Measurements from ENCODE around the gene PIK3R1. TPM values are rescaled to one million over a fixed set of nuclear protein-coding genes. Genes with fewer than 3 reads are reported as not detected.

PIK3R1 gene
- polyA plus RNA-seq, 4 donors = 9.2 to 68.4 (median 20.5) TPM

DNA sequence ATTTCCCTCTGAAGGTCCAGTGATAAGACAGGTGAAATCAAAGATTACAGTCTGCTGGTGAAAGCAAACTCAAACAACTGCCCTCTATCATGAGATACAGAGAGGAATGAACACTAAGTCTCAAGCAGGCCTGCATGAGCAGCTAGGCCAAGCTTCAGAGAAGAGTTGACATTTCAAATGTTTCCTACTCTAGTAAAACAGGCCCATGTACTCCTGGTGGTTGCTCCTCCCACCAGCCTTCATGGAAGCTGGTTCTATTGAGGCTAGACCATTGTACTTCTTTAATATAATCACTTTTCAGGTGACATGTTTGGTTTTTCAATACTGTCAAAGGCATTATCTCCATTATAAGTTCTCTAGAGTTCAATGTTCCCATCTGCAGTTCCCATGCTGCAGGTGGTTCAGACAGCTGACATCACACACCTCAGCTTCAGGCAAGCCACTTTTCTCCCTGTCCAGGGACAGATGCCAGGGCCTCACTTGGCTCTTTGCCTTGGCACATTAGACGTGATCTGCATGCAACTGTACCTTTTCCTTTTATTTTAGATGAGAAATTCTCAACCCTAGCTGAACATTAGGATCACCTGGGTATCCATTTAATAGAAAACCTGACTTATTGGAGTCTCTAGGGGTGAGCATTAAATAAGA is 89.8 kb downstream of the PIK3R1 start:
- no peak overlapping the region for H3K4me3 ChIP-seq (ENCODE audit: low read depth in 1 of 3, low read length in 3 of 3)
- peaks cover 3 to 13% (median 8%) of the 10 kb centered on the region in 3 donors for H3K4me1 ChIP-seq (ENCODE audit: control insufficient read depth in 3 of 3, insufficient read depth in 2 of 3, low read depth in 1 of 3, low read length in 2 of 3)
- H3K27ac ChIP-seq (ENCODE audit: low read depth in 1 of 3, low read length in 2 of 3) = no peak overlapping the region
- WGBS, 3 donors = 21 to 39% (median 27%) methylated on average over 1 of the region's 1 CpG
- peaks cover 0 to 6% (median 0%) of the 10 kb centered on the region in 3 donors for H3K36me3 ChIP-seq (ENCODE audit: control insufficient read depth in 3 of 3, insufficient read depth in 2 of 3, low read depth in 1 of 3, low read length in 3 of 3)
- FAIRE-seq (no peak), DNase-seq (no peak)
- no peaks in the 10 kb centered on the region for H3K27me3 ChIP-seq (ENCODE audit: control insufficient read depth in 3 of 3, insufficient read depth in 3 of 3, low read length in 3 of 3)
- no peaks in the 10 kb centered on the region for H3K9me3 ChIP-seq (ENCODE audit: control insufficient read depth in 2 of 2, insufficient read depth in 1 of 2, low read depth in 1 of 2, low read length in 1 of 2)

GRCh38 chr5:68306361-68307014 is 90.9 kb downstream of the PIK3R1 start:
- DNase-seq (no peak), FAIRE-seq (no peak)
- WGBS, 3 donors = 46 to 72% (median 68%) methylated on average over 7 of the region's 7 CpGs
- Histone ChIP-seq H3K27me3 (ENCODE audit: control insufficient read depth in 3 of 3, insufficient read depth in 3 of 3, low read length in 3 of 3) (no peaks in the 10 kb centered on the region), H3K4me3 (ENCODE audit: low read depth in 1 of 3, low read length in 3 of 3) (no peak overlapping the region), H3K4me1 (ENCODE audit: control insufficient read depth in 3 of 3, insufficient read depth in 2 of 3, low read depth in 1 of 3, low read length in 2 of 3) (peaks cover 3 to 13% (median 8%) of the 10 kb centered on the region in 3 donors), H3K36me3 (ENCODE audit: control insufficient read depth in 3 of 3, insufficient read depth in 2 of 3, low read depth in 1 of 3, low read length in 3 of 3) (peaks cover 0 to 5% (median 0%) of the 10 kb centered on the region in 3 donors), H3K9me3 (ENCODE audit: control insufficient read depth in 2 of 2, insufficient read depth in 1 of 2, low read depth in 1 of 2, low read length in 1 of 2) (no peaks in the 10 kb centered on the region), H3K27ac (ENCODE audit: low read depth in 1 of 3, low read length in 2 of 3) (no peak overlapping the region)

GRCh38 chr5:68313336-68313735 is 97.8 kb downstream of the PIK3R1 start:
- peaks cover 0 to 6% (median 2%) of the 10 kb centered on the region in 3 donors for H3K4me1 ChIP-seq (ENCODE audit: control insufficient read depth in 3 of 3, insufficient read depth in 2 of 3, low read depth in 1 of 3, low read length in 2 of 3)
- H3K36me3 ChIP-seq (ENCODE audit: control insufficient read depth in 3 of 3, insufficient read depth in 2 of 3, low read depth in 1 of 3, low read length in 3 of 3) = no peaks in the 10 kb centered on the region
- H3K27me3 ChIP-seq (ENCODE audit: control insufficient read depth in 3 of 3, insufficient read depth in 3 of 3, low read length in 3 of 3) = no peaks in the 10 kb centered on the region
- no peak overlapping the region for H3K4me3 ChIP-seq (ENCODE audit: low read depth in 1 of 3, low read length in 3 of 3)
- WGBS, 3 donors = 55 to 91% (median 81%) methylated on average over 2 of the region's 2 CpGs
- no peak overlapping the region for H3K27ac ChIP-seq (ENCODE audit: low read depth in 1 of 3, low read length in 2 of 3)
- DNase-seq = no peak
- no peaks in the 10 kb centered on the region for H3K9me3 ChIP-seq (ENCODE audit: control insufficient read depth in 2 of 2, insufficient read depth in 1 of 2, low read depth in 1 of 2, low read length in 1 of 2)
- no peak for FAIRE-seq

DNA sequence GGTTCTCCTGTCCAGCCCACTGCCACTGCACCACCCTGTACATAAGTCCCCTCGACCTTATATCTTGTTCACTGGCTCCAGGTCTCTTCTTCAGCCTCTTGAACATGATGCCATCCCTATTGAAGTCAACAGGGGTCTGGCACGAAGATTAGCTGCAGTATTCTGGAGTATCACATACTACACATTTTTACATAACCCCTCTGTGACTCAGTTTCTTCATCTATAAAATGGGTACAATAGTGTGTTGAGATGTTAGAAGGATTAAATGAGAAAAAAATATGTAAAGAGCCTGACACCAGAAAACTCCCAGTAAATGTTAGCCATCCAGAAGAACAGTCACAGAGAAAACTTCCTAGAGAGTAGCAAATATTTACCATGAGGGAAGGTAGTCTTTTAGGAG is 98.9 kb downstream of the PIK3R1 start:
- Histone ChIP-seq H3K36me3 (ENCODE audit: control insufficient read depth in 3 of 3, insufficient read depth in 2 of 3, low read depth in 1 of 3, low read length in 3 of 3) (no peaks in the 10 kb centered on the region), H3K4me3 (ENCODE audit: low read depth in 1 of 3, low read length in 3 of 3) (no peak overlapping the region), H3K27ac (ENCODE audit: low read depth in 1 of 3, low read length in 2 of 3) (no peak overlapping the region), H3K27me3 (ENCODE audit: control insufficient read depth in 3 of 3, insufficient read depth in 3 of 3, low read length in 3 of 3) (no peaks in the 10 kb centered on the region), H3K9me3 (ENCODE audit: control insufficient read depth in 2 of 2, insufficient read depth in 1 of 2, low read depth in 1 of 2, low read length in 1 of 2) (no peaks in the 10 kb centered on the region), H3K4me1 (ENCODE audit: control insufficient read depth in 3 of 3, insufficient read depth in 2 of 3, low read depth in 1 of 3, low read length in 2 of 3) (peaks cover under 1 to 6% (median 2%) of the 10 kb centered on the region in 3 donors)
- 87 to 93% (median 91%) methylated on average over 2 of the region's 2 CpGs for WGBS, 3 donors
- DNase-seq (no peak), FAIRE-seq (no peak)

DNA sequence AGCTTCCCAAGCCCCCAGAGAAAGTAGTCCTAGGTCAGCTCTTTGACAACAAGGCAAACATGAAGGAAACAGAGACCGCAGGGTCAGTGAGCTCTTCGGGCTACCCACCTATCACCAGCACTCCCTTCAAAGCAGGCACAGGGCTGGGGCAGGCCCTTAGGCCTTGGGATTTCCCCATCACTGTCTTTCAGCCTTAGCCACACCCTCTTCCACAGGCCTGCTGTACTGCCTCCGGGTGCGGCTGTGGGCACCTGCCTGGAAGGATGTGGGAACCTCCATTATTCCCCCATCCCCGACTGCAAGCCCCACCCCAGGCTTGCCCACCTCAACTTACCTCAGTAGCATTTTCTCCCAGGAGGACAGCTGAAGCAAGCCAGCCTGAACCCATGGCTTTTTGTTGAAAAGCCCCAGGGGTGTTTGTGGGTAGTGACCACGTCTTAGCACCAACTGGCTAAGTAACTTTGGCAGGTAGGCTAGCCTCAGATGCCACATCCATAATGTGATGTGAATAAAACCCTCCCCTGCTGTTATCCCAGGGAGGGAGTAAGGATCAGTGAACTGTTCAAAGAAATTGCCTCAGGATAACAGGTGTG is 100.2 kb downstream of the PIK3R1 start:
- H3K4me3 ChIP-seq (ENCODE audit: low read depth in 1 of 3, low read length in 3 of 3) = no peak overlapping the region
- H3K27me3 ChIP-seq (ENCODE audit: control insufficient read depth in 3 of 3, insufficient read depth in 3 of 3, low read length in 3 of 3) = no peaks in the 10 kb centered on the region
- H3K27ac ChIP-seq (ENCODE audit: low read depth in 1 of 3, low read length in 2 of 3) = no peak overlapping the region
- WGBS, 3 donors = 45 to 63% (median 58%) methylated on average over 6 of the region's 6 CpGs
- H3K4me1 ChIP-seq (ENCODE audit: control insufficient read depth in 3 of 3, insufficient read depth in 2 of 3, low read depth in 1 of 3, low read length in 2 of 3) = peaks cover 2 to 14% (median 8%) of the 10 kb centered on the region in 3 donors
- FAIRE-seq = no peak
- DNase-seq = no peak
- H3K36me3 ChIP-seq (ENCODE audit: control insufficient read depth in 3 of 3, insufficient read depth in 2 of 3, low read depth in 1 of 3, low read length in 3 of 3) = no peaks in the 10 kb centered on the region
- H3K9me3 ChIP-seq (ENCODE audit: control insufficient read depth in 2 of 2, insufficient read depth in 1 of 2, low read depth in 1 of 2, low read length in 1 of 2) = no peaks in the 10 kb centered on the region

DNA sequence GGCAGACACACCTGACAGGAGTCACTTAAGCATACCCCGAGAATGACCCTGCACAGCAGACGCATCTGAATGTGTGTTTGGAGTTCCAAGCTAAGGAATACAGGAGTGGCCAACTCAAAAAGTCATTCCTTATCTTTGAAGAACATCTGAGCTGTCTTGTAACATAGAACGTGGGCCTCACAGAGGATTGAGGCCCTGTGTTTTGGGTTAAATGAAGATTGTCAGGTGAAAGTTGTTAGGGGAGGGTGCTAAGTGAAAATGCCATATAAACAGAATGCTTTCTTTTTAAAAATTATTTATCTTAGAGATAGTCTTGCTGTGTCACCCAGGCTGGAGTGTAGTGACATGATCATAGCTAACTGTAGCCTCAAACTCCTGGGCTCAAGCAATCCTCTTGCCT is 100.9 kb downstream of the PIK3R1 start:
- Histone ChIP-seq H3K4me1 (ENCODE audit: control insufficient read depth in 3 of 3, insufficient read depth in 2 of 3, low read depth in 1 of 3, low read length in 2 of 3) (peaks cover 2 to 14% (median 8%) of the 10 kb centered on the region in 3 donors), H3K27ac (ENCODE audit: low read depth in 1 of 3, low read length in 2 of 3) (no peak overlapping the region), H3K4me3 (ENCODE audit: low read depth in 1 of 3, low read length in 3 of 3) (no peak overlapping the region), H3K27me3 (ENCODE audit: control insufficient read depth in 3 of 3, insufficient read depth in 3 of 3, low read length in 3 of 3) (no peaks in the 10 kb centered on the region), H3K36me3 (ENCODE audit: control insufficient read depth in 3 of 3, insufficient read depth in 2 of 3, low read depth in 1 of 3, low read length in 3 of 3) (no peaks in the 10 kb centered on the region), H3K9me3 (ENCODE audit: control insufficient read depth in 2 of 2, insufficient read depth in 1 of 2, low read depth in 1 of 2, low read length in 1 of 2) (no peaks in the 10 kb centered on the region)
- FAIRE-seq (no peak), DNase-seq (no peak)
- 88 to 94% (median 92%) methylated on average over 3 of the region's 3 CpGs for WGBS, 3 donors

GRCh38 chr5:68317646-68318045 is 102.1 kb downstream of the PIK3R1 start:
- peak; percentile 44 to 76 for DNase-seq
- 14 to 69% (median 37%) methylated on average over 5 of the region's 5 CpGs for WGBS, 3 donors
- FAIRE-seq = no peak
- Histone ChIP-seq H3K9me3 (ENCODE audit: control insufficient read depth in 2 of 2, insufficient read depth in 1 of 2, low read depth in 1 of 2, low read length in 1 of 2) (no peaks in the 10 kb centered on the region), H3K4me1 (ENCODE audit: control insufficient read depth in 3 of 3, insufficient read depth in 2 of 3, low read depth in 1 of 3, low read length in 2 of 3) (peaks cover 2 to 14% (median 8%) of the 10 kb centered on the region in 3 donors), H3K27ac (ENCODE audit: low read depth in 1 of 3, low read length in 2 of 3) (no peak overlapping the region), H3K4me3 (ENCODE audit: low read depth in 1 of 3, low read length in 3 of 3) (no peak overlapping the region), H3K36me3 (ENCODE audit: control insufficient read depth in 3 of 3, insufficient read depth in 2 of 3, low read depth in 1 of 3, low read length in 3 of 3) (no peaks in the 10 kb centered on the region), H3K27me3 (ENCODE audit: control insufficient read depth in 3 of 3, insufficient read depth in 3 of 3, low read length in 3 of 3) (no peaks in the 10 kb centered on the region)

DNA sequence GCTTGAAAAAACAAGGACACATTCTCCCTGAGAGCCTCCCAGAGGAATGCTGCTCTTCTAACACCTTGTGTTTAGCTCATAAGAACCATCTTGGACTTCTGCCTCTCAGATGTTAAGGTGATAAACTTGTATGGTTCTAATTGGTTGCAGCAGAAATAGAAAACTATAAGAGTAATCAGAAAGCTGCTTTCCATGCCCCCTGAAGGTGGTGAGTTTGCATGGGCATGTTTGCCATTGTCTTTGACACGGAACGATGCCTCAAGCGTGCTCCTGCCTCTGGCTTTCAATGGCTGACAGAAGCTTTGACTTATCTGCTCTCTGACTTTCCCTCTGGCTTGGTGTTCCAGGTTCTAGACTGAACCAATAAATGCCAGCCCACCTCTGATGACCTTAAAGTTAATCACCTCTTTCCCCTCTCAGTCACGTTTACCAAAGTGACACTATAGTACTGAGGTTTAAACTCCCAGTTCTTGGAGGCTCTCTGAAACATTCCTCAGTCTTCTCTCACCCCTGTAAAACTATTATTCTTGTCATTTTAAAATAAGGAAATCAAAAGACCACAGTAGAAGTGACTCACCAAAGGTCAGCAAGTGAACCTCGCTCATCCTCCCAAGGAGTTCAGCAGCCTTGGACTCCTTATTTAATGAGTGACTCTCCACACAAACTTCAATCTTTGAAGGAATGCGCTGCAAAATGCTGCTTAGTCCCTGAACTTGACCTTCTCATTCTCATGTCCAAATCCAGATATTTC is 103.6 kb downstream of the PIK3R1 start:
- 75 to 86% (median 78%) methylated on average over 6 of the region's 6 CpGs for WGBS, 3 donors
- H3K4me3 ChIP-seq (ENCODE audit: low read depth in 1 of 3, low read length in 3 of 3) = no peak overlapping the region
- no peaks in the 10 kb centered on the region for H3K27me3 ChIP-seq (ENCODE audit: control insufficient read depth in 3 of 3, insufficient read depth in 3 of 3, low read length in 3 of 3)
- H3K4me1 ChIP-seq (ENCODE audit: control insufficient read depth in 3 of 3, insufficient read depth in 2 of 3, low read depth in 1 of 3, low read length in 2 of 3) = peaks cover 2 to 14% (median 8%) of the 10 kb centered on the region in 3 donors
- no peak overlapping the region for H3K27ac ChIP-seq (ENCODE audit: low read depth in 1 of 3, low read length in 2 of 3)
- DNase-seq (peak in 1 of 2 donors; percentile 67), FAIRE-seq (no peak)
- H3K36me3 ChIP-seq (ENCODE audit: control insufficient read depth in 3 of 3, insufficient read depth in 2 of 3, low read depth in 1 of 3, low read length in 3 of 3) = no peaks in the 10 kb centered on the region
- H3K9me3 ChIP-seq (ENCODE audit: control insufficient read depth in 2 of 2, insufficient read depth in 1 of 2, low read depth in 1 of 2, low read length in 1 of 2) = peaks cover 0 to under 1% of the 10 kb centered on the region in 2 donors
